Fibroblast of pulmonary artery (primary cell): ENCODE data around the gene SUN1.
"Not testable (repeated sequence)": the region's sequence is repeated elsewhere in the genome, so short reads cannot be mapped to it uniquely, and the experiment has no call there.

ENCODE experiments used
- DNase-seq: peaks from one replicate; pipeline ENCODE4 v3.0.0-alpha.2; 2010; ENCODE audit warnings: low read depth
- H3K4me3 ChIP-seq: replicated peaks from 2 replicates; pipeline ENCODE4 v1.5.1; 2011; ENCODE audit warnings: low read depth, mild to moderate bottlenecking, control low read depth, low read length, moderate library complexity
- CTCF ChIP-seq: IDR thresholded peaks from 2 replicates; pipeline ENCODE4 v1.5.1; 2011; ENCODE audit warnings: mild to moderate bottlenecking, control low read depth, low read length, inconsistent platforms; ENCODE audit errors: missing control alignments

Gene SUN1

GRCh38 chr7:908591-909357, 76.5 kb downstream of the SUN1 start:
- TF ChIP-seq CTCF = peak; percentile 46
- peak; percentile 41 for DNase-seq
- H3K4me3 ChIP-seq = not testable (repeated sequence)

- TF ChIP-seq CTCF = no peak
- no peak overlapping the region for H3K4me3 ChIP-seq
- peak; percentile 48 for DNase-seq
Observed at GRCh38 chr7:909358-910329, 77.4 kb downstream of the SUN1 start.

- no peak for DNase-seq
- H3K4me3 ChIP-seq = no peak overlapping the region
- TF ChIP-seq CTCF = no peak
Observed at GRCh38 chr7:910441-910861, 78.2 kb downstream of the SUN1 start.

- TF ChIP-seq CTCF = no peak
- DNase-seq = no peak
- H3K4me3 ChIP-seq = no peak overlapping the region
Observed at GRCh38 chr7:910931-911431, 78.7 kb downstream of the SUN1 start.

- no peak for DNase-seq
- TF ChIP-seq CTCF = no peak
- no peak overlapping the region for H3K4me3 ChIP-seq
Observed at GRCh38 chr7:911791-912480, 79.7 kb downstream of the SUN1 start.

GRCh38 chr7:913736-914520, 81.7 kb downstream of the SUN1 start:
- DNase-seq = no peak
- no peak for TF ChIP-seq CTCF
- no peak overlapping the region for H3K4me3 ChIP-seq
